HG03280 (cell line): ENCODE results near the gene DIO2.

Source experiments
- ATAC-seq: cut with Tn5 transposase; IDR thresholded peaks from one replicate; pipeline ENCODE4 v1.9.1; 2021; ENCODE audit warnings: mild to moderate bottlenecking, moderate library complexity; ENCODE audit not compliant: unreplicated experiment

Gene DIO2

DNA sequence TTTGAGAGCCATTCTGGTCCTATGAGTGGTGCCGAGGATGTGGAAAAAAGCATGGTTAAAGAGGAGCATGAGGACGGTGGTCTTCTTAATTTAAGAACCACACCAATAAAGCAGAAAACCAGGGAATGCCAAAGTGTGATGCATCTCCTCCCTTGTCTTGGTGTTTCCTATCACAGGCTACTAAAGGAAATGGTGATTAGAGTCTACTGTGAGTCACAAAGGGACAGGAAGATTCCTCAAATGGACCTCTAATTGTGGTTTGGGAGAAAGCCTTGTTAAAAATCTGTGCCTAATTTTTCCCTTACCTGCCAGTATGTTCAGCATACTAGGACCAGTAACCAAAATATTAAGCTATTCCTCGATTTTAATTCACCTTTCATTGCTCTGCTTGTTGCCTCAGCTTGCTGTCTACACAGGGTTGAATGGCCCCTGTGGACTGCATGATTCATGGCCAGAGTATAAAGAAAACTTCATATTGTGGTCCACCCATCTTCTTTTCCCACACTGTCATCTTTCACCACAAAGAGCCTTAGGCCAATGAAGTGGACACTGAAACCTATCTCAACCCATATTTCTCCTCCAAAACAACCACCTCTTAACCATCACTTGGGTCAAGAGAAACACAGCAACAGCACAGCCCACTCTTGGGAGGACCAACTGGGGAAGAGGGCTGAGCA lies 38.8 kb downstream of the DIO2 start:
- ATAC-seq: no peak

DNA sequence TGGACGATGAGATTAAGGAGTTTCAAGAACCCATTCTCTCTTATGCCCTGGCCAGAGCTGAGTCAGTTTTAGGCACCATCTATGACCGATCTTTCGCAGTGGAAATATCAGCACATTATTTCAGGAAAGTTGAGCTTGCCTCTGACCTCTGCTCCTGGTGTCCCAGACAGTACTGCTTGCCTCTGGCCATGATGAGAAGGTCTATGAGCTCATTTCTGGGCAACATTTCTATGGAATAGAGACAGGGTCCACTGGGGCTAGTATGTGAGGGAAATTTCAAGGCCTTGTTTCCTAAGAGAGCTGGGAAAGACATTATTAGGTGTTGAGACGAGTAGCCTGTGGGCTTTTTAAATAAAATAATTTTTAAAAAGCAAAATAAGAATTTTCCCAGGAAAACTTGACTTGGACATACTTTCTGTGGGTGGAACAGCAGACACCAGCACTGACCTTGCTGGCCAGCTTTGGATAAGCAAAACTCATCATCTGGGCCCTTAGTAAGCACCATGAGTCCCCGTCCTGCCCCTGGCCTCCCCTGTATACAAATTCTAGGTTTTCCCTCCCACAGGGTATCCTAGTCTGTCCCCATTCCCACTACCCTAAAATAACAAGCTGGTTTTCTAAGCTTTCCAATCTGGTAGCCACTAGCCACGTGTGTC lies 43.4 kb downstream of the DIO2 start:
- no peak for ATAC-seq

GRCh38 chr14:80164991-80165721 lies 46.1 kb downstream of the DIO2 start:
- ATAC-seq: no peak

DNA sequence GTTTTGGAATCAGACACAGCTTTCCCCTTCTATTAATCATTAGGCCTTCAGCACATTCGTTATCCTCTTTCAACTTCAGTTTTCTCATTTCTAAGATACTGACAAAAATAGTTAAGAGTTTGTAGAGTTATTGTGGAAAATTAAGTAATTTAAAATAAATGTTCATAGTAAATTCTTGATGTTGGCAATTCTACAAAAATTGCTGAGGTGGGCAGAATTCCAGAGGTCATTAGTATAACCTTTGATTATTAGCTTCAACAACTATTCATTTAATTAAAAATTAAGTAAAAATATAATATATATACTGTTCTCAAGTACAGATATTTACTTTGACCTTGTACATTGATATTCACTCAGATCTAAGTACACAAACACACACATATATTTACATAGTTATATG lies 58.5 kb downstream of the DIO2 start:
- ATAC-seq: no peak

DNA sequence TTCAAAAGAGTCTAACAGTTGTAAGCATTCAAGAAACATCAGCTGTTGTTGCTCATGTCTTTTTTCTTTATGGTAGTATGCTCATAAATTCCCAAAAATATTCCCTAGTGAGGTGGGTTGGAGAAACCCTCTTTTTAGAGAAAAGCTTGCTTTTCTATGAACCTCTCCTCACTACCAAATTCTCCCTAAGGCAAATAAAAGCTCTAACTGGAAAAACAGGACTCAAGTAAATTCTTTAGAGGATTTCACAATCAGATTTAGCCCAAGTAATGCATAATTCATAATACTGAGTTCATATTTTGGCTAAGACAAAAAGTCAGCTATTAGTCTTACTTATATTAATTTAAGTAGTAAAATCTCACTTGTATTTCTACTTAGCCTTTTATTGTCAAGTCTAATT lies 59.1 kb downstream of the DIO2 start:
- ATAC-seq: no peak

DNA sequence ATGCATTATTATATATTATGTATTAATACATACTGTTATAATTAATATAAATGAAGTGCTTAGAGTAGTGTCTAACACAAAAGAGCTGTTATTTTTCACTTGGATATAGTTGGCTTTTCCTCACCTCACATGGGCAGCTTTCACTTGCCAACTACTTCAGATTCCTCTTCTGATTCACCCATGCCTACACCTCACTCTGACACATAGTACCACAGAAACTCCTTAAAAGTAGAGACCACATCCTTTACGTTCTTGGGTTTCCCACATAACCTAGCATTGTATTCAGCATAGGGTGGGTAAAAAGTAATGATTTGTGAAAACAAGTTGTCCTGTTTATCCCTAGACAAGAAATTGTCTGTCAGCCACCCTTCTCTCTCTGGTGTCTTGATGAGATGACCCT lies 61.0 kb downstream of the DIO2 start:
- no peak for ATAC-seq
